ENCODE results near the gene EVA1A.

The EVA1A gene

GRCh38 chr2:75592030-75592429 is 31.3 kb upstream of the EVA1A start:
- DNase-seq, result no peak

GRCh38 chr2:75589391-75590105 is 28.8 kb upstream of the EVA1A start:
- no peak for DNase-seq

- DNase-seq, result no peak
Observed at GRCh38 chr2:75587954-75588587, 27.3 kb upstream of the EVA1A start.

DNA sequence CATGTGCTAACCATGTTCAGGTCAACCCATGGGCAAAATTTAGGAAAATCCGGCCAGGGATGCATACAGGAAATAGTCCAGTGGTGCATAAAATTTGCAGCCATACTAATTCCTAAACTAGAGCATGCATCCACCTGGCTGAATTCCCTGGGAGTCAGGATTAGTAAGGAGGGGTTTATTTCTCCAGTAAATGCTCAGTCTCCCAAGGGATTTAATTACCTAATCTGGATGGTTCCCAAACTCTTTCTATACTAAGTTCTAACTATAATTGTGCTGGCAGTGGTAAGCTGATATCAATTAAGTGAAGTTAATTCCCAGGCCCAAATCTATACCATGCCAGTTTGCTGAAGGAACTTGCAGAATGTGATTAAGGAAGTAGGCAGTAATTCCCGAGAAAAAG is 26.2 kb upstream of the EVA1A start:
- no peak for DNase-seq

DNA sequence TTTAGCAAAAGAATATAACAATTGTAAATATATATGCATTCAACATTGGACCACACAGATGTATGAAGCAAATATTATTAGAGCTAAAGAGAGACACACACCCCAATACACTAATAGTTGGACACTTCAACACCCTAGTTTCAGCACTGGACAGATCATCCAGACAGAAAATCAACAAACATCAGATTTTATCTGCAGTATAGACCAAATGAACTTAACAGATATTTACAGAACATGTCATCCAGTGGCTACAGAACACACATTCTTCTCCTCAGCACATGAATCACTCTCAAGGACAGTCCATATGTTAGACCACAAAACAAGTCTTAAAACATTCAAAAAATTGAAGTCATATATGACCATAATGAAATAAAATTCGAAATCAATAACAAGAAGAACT is 22.1 kb upstream of the EVA1A start:
- no peak for DNase-seq

- DNase-seq, result no peak
Observed at GRCh38 chr2:75580606-75581005, 19.9 kb upstream of the EVA1A start.

GRCh38 chr2:75580156-75580555 is 19.4 kb upstream of the EVA1A start:
- no peak for DNase-seq

GRCh38 chr2:75579186-75579585 is 18.4 kb upstream of the EVA1A start:
- no peak for DNase-seq

GRCh38 chr2:75577280-75577679 is 16.5 kb upstream of the EVA1A start:
- DNase-seq, result no peak

DNA sequence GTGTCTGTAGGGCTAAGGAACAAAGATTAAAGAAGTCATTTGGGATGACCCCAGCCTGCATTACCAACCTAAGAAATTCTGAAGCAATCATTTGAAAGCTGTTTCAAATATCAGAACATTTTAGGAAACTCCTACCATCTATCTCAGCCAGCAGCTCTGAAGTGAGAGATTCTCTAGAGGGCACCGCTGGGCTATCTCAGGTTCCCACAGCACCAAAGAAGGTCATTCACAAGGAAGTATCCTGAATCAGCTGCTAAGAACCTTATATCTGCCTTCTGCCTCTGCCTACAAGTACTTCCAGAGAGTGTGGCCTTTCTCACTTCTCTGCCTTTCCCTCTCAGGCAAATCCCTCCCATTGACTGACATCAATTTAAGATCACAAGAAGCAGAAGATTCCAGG is 13.4 kb upstream of the EVA1A start:
- DNase-seq, result no peak

DNA sequence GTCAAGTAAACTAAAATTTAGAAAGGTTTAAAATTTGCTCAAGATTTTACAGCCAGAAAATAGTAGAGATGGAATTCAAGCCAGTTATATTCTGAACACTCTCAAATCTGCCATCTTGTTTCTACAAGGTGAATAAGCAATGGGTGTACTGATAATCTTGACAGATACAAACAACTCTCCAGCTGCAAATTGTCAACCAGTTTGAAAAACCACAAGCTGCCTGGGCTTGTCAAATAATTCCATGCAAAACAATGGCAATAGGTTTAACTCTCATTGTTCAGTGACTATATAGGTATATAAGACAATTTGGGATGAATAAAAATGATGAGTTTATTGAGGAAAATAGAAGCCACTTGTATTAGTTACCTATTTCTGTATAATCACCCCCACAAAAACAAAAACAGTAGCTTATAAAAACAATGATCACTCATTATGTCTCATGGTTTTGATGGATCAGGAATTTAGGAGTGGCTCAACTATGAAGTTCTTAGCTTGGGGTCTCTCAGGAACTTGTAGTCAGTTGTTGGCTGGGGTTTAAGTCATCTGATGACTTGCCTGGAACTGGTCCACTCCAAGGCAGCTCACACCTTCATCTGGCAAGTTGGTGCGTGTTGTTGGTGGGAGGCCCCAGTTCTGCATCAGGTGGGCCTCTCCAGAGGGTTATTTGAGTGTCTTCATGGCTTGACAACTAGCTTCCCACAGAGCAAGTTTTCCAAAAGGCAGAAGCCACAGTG is 12.6 kb upstream of the EVA1A start:
- no peak for DNase-seq

DNA sequence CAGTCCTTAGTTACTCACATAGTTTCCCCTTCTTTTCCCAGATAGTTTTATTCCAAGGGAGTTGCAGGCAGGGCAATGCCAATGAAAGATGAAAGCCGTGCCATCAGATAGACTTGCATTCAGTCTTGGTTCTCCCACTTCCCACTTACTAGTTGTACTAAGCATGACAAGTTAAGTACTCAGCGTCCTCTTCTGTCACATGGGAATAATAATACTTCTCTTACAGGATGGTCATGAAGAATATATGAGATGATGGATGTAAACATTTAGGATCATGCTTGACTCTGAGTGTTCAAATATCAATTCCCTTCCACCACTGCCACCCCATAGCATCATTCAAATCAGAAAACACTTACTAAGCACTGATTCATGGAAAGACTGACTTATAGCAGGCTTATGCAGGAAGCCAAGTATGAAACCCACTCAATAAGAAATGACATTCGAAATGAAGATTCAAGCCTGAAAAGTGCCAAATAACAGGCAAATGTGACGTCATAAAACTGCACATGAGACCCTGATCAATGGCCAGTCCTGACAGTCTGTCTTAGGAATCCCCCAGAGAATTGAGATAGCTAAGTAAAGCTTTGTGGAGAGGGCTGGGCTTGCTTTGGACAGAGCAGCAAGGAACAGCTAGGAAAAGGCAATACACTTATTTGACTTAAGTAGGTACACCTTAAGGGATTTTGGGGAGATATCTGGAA is 11.1 kb upstream of the EVA1A start:
- DNase-seq, result no peak

DNA sequence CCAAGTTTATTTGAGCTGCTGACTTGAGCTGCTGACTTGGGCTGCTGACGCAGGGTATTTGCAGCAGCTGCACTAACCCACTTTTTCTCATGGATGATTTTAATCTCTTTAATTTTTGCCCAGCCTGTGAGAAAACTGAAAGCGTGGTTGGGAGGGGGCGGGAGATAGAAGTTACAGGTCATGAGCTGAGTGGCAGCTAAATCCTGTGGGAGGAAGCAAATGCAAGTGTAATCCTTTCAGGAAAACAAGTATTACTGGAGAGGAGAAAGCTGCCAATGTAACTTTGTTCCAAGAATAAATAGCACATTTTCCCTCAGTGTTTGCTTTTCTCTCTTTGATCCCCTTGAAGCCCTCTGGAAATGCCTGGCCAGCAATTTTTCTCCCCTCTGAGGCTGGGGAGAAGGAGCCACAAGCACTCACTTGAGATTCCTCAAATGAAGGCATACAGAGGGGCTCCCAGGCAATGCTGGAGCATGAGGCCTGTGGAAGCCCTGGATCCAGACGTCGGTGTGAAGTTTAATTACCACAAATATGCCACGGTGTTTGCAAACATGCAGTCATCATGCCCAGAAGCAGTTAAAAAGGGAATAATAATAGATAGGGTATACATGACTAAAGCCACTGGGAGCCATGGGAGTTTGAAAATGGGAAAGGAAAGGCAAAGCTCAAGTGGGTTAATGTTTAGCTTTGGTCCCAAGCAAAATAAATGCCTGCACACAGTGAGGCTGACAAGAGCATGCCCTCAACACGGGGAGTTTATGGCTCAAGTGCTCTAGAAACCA is 10.4 kb upstream of the EVA1A start:
- peak; percentile 58 for DNase-seq

DNA sequence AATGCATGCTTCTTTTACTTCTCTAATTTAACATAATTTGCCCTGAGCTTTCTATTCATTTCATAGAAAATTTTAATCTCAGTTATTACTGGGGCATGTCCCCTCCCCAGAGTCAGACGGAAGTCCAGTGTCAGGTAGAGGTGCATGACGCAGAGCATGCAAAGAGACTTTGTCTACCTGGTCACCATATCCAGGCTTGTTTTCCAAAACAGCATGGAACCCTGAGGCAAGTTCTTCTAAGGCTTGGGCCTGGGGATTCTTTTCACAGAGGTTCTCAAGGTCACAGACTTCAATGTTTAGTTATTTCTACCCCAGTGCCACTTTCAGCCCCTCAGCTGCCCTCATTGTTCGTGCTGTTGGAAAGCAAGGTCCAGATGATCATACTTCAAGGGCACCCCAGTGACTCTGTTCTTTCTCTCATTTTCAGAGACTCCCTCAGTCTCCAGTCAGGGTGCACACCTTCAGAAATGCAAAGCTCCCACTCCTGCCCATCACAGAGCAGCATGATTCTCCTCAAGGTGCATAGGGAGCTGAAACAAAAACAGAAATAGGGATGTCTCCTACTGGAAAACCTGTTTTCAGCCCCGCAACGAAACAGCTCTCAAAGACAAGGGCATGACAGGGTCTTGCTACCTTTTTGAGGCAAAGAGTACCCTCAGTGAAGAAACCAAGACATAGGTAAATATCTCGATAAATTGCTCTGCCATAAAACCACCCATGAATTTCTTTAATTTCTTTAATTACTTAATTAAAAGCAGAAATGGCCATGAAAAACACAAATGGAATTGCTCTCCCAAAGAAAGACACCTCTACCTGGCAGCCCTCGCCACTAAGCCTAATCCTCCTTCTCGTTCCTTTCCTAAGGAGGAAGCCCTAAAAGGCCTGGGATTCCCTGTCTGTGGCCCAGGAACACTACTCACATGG is 9.5 kb upstream of the EVA1A start:
- no peak for DNase-seq

DNA sequence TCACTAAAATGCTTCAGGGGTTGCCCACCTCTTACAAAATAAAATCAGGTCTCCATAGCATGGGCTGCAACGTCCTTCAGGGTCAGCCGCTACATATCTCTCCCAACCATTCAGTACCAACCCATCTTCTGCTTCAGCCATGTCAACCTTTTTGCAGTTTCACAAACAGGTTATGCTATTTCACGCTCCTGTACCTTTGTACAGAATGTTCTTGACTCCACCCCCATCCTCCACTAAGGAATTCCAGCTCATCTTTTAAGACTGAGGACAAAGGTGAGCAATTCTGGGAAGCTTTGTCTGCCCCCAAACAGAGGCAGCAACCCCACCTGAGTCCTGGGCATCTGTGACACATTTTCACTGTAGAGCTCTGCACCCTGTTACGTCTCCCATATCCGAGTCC is 8.8 kb upstream of the EVA1A start:
- no peak for DNase-seq

GRCh38 chr2:75568174-75568573 is 7.4 kb upstream of the EVA1A start:
- DNase-seq, result no peak

- no peak for DNase-seq
Observed at GRCh38 chr2:75565472-75566462, 5.0 kb upstream of the EVA1A start.

DNA sequence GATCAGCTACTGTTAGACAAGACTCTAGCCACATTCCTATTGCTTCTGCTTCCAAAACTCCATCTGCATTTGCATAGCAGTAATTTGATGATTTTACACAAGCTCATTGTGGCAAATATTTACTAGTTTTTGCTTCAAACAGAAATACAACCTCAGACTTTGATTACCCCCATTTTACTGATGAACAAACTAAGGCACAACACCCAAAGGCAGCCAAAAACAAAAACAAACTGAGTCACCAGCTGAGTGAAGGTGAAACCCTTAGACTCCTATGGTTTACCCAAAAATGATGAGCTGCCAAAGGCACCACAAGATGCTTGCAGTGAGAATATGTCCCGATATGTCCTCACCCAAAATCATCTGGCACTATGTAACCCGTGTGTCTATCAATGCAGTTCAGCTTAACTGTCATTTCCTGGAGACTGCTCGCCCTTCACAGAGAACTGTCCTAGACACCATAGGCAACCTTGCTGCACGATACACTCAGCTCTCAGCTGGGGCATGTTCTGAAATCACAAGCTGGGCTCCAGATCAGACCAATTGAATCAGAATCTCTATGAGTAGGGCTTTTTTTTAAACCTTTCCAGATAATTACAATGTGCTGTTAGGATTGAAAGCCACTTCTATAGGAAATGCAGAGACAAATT is 4.1 kb upstream of the EVA1A start:
- DNase-seq, result no peak

GRCh38 chr2:75564026-75564688 is 3.4 kb upstream of the EVA1A start:
- no peak for DNase-seq
